NCI-H2081 treated with DMSO at 0.1 percent for 48 hours (cell line): ENCODE measurements around the gene AEBP1.

Experiments used
- DNase-seq: peaks from one replicate; lab custom pipeline; 2025; lab: John Stamatoyannopoulos, UW

Gene AEBP1

DNA sequence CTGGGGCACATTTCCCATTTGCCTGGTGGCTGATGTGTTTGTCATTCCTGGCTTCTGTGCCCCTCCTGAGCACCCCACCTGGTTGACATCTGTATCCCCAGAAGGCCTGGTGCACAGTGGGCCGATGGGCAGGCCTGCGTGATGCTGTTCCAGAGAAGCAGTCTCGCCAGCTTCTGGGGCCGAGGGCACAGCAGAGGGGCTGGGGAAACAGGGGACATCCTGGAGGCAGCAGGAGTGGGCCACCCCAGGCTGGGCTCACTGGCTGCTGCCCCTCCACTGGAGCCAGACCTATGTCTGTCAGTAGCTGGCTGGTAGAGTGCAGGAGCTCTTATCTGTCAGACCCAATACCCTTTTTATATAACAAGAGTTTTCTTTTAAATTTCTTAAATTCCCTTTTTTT is 37.9 kb downstream of the AEBP1 start:
- no peak for DNase-seq

DNA sequence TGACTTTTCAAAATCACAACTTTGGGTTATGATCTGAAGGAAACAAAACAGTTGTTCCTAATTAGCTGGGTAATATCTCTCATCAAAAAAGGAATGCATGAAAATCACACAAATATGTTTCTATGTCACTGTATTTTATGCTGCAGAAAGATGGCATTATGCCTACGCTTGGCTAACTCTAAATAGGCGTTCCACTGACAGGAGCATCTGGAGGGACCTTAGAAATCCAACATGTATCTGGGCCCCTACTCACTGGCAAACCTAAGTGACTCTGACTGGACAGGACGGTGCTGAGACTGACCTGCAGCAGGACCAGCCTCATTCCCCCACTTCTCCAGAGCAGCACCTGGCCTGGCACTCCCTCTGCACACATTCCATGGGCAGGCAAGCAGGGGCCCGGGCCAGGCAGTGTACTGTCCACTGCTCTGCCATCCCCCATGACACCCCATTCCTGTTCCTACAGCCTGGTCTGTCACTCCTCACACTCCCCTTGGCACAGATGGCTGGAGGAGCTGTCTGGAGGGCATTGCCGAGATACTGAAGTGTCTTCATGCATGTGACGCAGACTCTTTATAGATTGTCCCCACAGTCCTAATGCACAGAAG is 39.6 kb downstream of the AEBP1 start:
- no peak for DNase-seq

GRCh38 chr7:44144426-44144967 is 40.4 kb downstream of the AEBP1 start:
- no peak for DNase-seq

DNA sequence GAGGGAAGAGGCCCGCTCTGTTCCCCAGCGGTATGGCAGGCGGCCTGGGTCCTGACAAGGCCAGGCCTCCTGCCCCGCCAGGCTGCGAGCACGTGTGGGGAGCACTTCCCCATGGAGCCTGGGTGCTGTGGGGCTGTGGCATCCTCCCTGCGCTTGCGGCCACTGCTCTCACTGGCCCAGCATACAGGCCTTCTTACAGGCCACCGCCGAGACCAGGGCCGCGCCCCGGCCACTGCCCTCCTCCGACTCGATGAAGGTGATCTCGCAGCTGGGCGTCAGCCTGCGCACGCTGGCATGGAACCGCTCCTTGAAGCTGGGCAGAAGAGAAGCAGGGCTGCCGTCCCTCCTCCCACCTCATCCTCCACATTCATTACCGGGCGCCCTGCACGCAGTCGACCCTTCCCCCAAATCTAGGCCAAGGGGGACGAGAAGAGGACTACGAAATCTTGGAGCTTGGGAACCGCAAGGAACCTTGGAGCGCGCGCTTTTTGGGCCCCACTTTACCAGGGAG is 40.9 kb downstream of the AEBP1 start:
- DNase-seq = no peak

DNA sequence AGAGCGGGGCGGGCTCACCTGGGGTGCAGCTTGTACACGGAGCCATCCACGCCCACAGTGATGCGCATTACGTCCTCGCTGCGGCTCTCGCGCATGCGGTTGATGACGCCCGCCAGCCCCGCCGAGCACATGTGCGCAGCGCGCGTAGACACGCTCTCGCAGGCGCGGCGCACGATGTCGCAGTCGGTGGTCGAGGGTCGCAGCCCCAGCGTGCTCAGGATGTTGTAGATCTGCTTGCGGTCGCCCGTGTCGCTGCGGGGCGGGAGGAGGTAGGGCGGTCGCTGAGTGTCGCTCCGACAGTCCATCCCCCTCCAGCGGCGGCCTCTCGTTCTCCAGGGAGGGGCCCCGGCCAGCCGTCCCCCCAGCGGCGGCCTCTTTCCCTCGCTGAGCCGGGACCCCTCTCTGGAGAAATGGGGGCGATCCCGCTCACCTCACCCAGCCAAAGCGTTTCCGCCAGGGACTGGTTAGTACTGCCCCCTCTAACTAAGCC is 41.4 kb downstream of the AEBP1 start:
- no peak for DNase-seq

GRCh38 chr7:44145969-44146911 is 42.1 kb downstream of the AEBP1 start:
- no peak for DNase-seq

DNA sequence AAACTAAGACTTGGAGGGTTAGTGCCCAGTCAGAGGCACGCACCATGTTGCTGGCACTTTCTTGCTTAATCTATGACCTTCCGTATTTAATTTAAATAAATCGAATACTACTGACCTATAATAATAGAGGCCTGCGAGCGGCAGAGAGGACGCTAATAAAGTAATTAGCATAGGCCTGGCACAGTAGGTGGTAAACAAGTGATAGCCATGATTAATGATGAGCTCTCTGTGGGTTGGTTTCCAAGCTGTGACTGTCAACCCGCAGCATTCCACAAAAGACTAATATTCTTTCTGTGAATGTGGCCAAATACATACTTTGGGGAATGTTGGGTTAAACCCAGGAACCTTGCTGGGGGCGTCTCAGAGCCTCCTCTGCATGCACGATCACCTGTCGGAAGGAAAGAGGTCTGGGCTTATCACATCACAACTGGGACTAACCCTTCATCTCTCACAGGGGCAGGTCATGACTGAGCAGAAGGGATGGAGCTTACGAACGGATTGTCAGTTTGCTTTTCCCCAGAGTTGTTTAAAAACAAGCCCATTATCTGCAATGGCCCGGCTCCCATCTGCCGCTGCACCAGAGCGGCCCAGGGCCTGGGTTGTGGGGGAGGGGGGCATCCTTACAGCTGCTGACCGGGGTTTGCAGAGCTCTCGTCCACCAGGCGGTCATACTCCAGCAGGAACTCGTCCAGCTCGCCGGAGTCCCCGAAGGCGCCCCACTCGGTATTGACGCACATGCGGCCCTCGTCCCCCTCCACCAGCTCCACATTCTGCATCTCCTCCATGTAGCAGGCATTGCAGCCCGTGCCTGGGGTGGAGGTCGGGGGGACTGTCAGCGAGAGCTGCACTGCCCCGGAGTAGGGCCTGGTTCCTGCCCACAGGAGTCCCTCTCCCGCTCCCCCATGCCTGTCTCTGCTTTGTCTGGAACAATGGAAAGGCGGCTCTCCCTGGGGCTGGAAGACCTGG is 43.2 kb downstream of the AEBP1 start:
- DNase-seq = no peak

DNA sequence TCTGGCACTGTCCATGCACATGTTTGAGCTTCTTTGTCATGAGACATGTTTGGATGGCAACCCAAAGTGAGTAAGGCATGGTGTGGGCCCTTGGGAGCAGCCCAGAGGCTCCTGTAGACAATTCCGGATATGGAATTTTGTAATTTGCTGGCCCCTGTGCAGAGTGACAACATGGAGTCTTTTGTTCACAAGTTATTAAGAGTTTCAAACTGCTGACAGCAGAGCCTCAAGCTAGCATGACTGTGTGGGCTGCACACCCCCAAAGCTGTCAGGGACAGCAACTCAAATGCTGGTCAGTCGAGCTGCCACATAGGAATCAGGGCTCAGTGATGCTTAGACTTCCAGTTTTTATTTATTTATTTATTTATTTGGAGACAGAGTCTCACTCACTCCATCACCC is 44.0 kb downstream of the AEBP1 start:
- DNase-seq = no peak

- no peak for DNase-seq
These were observed 44.9 kb downstream of the AEBP1 start for GRCh38 chr7:44148961-44149536.

GRCh38 chr7:44149571-44150465 is 45.7 kb downstream of the AEBP1 start:
- DNase-seq = no peak

GRCh38 chr7:44150466-44150832 is 46.3 kb downstream of the AEBP1 start:
- DNase-seq = no peak

GRCh38 chr7:44150966-44151941 is 47.1 kb downstream of the AEBP1 start:
- no peak for DNase-seq

DNA sequence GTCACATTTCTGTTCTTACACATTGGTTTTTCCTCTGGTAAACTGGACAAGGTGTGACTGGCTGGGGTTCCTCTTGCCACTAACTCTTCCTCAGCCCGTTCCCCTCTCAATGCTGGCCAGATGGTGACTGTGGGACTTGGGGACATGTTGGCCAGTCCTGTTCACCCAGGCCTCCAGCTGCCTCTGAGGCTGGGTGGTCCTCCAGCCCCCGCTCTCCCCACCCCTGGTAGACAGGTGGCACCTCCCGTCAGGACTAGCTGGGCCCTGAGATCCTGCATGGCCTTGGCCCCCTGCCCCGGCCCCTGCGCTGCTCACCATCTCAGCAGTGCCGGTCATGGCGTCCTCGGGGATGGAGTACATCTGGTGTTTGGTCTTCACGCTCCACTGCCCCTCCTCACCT is 47.8 kb downstream of the AEBP1 start:
- DNase-seq = no peak

GRCh38 chr7:44152971-44153947 is 49.1 kb downstream of the AEBP1 start:
- DNase-seq = no peak

- no peak for DNase-seq
These were observed 49.8 kb downstream of the AEBP1 start for GRCh38 chr7:44153948-44154335.

DNA sequence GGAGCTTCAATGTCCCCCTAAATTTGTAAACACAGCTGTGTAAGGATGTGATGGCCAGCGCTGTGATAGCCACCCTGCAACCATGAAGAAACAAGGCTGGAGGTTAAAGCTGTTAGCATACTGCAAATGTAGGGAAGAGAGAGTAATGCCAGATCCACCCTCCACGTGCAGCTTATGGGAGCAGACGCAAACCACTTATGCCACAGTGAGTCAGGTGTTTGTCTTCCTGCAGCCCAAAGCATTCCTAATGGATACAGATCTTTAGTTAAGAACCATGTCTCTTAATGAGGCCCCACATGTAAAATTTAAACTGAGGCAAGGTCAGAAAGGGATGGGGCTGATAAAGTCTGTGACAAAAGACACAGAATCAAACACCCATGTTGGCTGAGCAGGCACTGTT is 50.6 kb downstream of the AEBP1 start:
- DNase-seq = no peak

GRCh38 chr7:44155191-44156185 is 51.3 kb downstream of the AEBP1 start:
- no peak for DNase-seq
